Right hindlimb (tissue), 1 donor: ENCODE measurements around the gene RELL1.

ENCODE experiments used
- DNase-seq: peaks from one replicate; pipeline ENCODE4 v3.0.0-alpha.2; 2018

RELL1 gene

DNA sequence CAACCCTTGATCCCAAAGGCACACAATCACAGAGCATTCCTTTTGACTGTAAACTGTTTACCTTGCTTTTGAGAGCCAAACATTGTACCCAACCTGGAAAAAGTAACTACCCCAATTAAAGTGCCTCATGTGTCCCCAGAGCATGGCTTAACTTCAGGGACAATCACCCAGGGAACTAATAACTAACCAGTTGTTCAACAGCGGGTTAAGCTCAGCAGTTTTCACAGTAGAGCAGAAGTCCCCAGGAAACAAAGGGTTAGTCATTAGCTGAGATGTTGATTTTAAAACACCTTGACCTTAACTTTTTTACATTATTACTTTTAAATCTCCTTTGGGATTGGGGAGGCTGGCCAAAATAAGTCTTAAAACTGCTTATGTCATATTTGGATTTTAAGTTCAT is 94.8 kb downstream of the RELL1 start:
- no peak for DNase-seq

DNA sequence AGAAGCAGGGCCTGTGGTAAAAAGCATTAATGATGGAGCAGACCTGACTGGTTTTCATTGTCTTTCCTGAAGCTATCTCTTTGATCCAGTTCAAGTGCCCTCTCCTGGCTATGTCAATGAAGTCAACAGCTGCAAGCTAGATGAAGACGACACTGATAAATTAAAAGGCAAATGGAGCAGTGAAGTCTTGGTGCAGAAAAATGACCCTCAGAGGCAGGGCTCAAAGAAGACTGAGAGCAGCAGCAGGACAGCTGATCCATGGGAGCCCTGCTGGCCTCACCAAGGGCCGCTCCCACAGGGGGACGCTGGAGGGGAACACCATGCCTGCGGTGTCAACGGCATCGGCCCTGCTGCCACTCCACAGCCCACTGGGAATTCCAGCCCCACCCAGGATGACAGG is 96.2 kb downstream of the RELL1 start:
- no peak for DNase-seq

DNA sequence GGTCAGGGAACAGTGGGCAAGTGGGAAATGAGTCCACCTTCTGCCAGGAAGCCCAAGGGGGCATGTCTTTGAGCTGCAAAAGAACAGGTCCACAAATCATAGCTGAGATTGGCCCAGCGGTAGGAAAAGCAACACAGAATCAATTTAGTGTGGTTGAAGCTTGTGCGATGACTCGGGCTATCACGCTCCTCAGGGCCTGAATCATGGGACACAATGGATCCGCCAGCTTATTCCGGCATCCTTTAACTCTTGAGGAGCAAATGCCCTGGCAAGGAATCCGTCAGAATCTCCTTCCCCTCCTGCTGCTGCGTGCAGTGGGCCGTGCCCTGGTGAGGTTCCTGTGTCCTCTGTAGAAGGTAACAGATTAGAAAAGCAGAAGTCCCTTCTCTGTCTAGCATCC is 98.0 kb downstream of the RELL1 start:
- DNase-seq, result no peak

DNA sequence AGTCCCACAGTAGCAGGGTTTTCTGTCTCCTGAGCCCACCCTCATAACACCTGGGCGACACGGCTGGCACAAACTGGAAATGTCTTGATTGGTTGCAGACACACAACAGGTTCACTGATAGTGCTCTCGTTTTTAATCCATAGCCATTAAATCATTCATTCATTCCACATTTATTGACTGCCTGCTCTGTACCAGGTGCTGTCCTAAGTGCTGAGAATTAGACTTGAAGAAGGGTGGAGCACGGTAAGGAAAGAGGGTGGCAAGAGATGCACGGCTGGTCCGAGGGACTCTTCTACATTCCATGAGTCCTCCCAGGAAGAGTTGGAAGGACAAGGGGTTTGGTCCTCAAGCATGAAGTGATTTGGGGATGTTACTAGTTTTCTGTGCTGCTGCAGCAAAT is 100.0 kb downstream of the RELL1 start:
- no peak for DNase-seq

DNA sequence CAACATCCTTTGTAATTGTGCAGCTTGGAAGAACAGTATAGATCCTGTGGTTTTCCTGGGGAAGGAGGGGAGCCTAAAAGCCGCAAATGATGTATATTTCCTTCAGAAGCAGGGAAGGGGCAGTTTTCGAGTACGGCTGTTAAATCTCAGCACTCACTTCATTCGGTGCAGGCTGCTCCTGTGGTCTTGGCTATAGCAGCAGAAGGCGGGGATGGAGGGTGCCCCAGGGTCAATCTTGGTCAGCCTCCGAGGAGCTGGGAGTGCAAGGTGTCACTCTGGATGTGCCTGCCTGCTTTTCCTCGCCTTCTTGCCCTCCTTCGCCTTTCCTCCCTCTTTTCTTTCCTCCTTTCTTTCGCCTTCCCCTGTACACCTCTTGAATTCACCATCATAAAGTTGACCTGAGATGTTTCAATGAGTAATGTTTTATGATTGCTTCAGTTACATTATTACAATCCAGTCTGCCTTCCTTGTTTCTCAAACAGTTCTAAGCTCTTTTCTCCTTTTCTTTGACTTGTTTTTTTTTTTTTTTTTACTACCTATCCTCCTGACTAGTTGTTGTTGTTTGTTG is 101.6 kb downstream of the RELL1 start:
- no peak for DNase-seq

DNA sequence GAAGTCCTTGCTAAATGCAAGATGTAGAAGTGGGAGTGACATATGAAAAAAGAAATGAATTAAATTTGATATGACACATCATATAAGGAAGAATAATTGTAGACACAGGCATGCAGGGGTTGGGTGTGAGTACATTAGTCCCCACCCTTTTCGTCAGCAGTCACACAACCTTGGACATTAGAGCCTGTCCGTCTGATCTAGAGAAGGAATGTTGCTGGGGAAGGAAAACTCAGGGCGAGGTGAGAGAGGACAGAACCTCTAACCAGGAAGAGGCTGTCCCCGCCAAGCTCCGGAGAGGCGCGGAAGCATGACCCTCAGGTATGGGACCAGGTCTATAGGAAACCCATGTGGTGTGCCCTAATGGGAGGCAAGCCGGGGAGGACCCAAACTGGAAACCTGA is 102.1 kb downstream of the RELL1 start:
- DNase-seq, result no peak

DNA sequence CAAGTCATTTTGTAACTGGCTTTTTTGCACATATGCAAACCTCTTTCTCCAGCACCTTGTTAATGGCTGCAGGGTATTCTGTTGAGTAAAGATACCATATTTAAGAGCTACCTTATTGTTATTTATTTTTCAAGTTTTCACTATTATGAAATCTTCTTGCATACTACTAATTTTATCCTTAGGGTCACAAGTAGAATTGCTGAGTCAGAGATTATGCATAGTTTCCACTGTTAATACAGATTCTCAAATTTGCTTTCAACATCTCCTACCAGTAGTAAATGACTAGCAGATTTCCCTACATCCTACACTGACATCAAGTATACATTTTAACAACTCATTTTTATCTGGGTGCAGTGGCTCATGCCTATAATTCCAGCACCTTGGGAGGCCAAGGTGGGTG is 112.6 kb downstream of the RELL1 start:
- no peak for DNase-seq

DNA sequence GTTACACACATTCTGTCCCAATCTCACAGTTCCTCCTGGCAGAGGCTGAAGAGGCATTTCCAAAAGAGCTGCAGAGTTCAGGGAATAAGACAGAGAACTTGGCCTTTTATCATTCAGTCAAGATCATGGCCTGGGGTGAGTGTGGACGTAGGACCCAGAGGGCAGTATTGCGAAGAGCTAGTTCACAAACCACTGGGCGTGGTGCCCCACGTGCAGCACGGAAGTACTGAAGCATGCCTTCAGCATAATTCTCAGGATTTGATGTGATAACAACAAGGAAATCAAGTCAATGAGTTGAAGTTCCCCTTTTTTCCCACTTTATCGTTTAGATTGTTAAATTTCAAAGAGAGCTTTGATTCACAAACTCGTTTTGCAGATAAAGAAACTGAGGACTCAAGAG is 117.7 kb downstream of the RELL1 start:
- DNase-seq, result no peak

DNA sequence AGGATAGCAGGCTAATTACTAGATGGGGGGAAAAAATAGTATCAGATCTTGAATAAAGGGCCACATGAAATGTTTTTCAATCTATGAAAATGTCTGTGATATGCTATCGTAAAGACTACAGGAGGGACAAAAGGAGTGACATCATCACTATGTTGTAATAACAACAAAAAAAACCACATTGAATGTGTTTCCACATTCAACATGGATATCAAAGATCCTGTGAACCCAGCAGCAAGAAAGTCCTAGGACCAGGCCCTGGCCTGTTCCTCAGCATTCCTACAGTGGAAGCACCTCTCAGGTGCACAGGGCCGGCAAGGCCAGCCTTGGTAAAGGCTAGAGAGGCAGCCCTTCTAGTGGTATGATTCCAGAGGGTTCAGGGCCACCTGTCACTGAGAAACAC is 118.3 kb downstream of the RELL1 start:
- no peak for DNase-seq

DNA sequence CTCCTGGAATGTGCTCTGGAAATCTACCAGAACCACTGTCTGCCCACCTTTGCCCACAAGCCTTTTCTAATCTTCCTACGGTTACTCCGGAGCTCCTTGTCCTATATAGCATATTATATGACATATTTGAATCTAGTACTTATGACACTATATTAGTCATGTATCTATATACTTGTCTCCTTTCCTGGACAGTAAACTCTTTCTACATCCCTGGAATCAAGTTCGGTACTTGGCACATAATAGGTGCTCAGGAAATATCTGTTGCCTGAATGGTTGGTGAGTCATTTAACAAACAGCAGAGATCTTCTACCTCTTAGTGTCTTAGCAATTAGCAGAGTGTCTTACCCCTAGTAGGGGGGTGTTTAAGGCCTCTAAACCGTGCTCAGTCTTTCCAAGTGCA is 123.6 kb downstream of the RELL1 start:
- DNase-seq, result no peak

DNA sequence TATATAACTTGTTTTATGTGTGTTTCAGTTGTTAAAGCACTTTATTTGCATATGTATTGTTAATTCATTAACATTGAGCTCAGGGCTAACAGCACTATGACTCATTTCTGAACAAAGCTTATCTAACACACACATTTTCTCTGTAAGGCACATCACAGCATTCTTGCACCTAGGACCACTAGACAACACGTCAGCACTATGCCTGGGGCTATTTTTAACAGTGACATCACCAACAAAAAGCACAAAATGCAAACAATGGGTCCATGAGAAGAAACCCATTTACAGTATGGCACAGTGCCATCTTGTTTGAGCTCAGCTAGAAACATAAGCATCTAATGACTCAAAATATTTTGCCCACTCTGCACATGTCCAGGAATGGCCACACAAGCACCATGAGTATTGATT is 124.4 kb downstream of the RELL1 start:
- DNase-seq, result no peak

DNA sequence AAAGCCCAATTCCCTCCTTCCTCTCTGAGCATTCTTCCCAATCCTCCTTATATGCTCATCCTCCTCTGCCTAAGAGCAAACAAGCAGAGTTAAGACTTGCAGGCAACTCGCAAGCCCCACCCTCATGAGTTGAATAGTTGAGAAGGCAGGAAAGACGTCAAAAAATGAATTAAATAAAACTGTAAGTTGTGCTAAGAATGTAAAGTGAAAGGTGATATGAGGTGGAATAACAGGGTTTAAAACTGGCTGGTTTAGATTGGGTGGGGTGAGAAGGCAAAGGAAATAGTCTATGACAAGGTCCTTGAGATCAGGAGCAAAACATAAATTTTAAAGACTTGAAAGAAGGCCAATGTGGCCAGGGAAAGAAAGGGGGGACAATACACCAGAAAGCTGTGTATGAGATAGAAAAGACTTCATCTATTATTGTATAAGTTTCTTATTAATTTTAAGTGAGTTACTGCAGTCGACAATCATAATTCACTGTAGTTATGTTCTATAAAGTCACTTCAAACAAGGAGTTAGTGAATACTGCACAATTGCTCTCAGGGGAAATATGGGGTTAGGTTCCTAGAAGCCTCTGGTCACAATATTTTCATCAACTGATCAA is 124.9 kb downstream of the RELL1 start:
- no peak for DNase-seq
